Activated B cell treated with CpG ODN at 0.5 μM for 24 hours (primary cell): ENCODE results near the gene GTF3C2. TPM values are rescaled to one million over a fixed set of nuclear protein-coding genes. Genes with fewer than 3 reads are reported as not detected.

Source experiments
- ATAC-seq: fragments of 200-7000 bp; cut with Tn5 transposase; one replicate; pipeline ENCODE4 v1.10.0; 2021; ENCODE audit warnings: low read depth, mild to moderate bottlenecking, moderate library complexity
- CTCF ChIA-PET: fragments of 350-600 bp; sonication (Branson Sonifier 250); formaldehyde crosslinking; loops from one replicate; lab custom pipeline; 2021; ENCODE audit warnings: antibody characterized with exemption; lab: Charles Lee
- POLR2A ChIA-PET: fragments of 350-600 bp; sonication (Branson Sonifier 250); formaldehyde crosslinking; loops from one replicate; lab custom pipeline; 2021; ENCODE audit warnings: antibody characterized with exemption; lab: Charles Lee
- DNase-seq: peaks from one replicate; pipeline ENCODE4 v3.0.0; 2022
- H3K27ac Mint-ChIP-seq: one replicate; pipeline ENCODE4 v1.8.0; 2020; ENCODE audit warnings: mixed read lengths
- H3K27me3 Mint-ChIP-seq: one replicate; pipeline ENCODE4 v1.8.0; 2021; ENCODE audit warnings: mixed read lengths
- H3K36me3 Mint-ChIP-seq: one replicate; pipeline ENCODE4 v1.8.0; 2021; ENCODE audit warnings: low read depth, mixed read lengths
- H3K4me1 Mint-ChIP-seq: one replicate; pipeline ENCODE4 v1.8.0; 2021; ENCODE audit warnings: mixed read lengths
- H3K4me3 Mint-ChIP-seq: one replicate; pipeline ENCODE4 v1.8.0; 2020; ENCODE audit warnings: mild to moderate bottlenecking, mixed read lengths
- H3K9me3 Mint-ChIP-seq: one replicate; pipeline ENCODE4 v1.8.0; 2020; ENCODE audit warnings: mixed read lengths
- CTCF ChIP-seq: fragments of 200-600 bp; IDR thresholded peaks from one replicate; pipeline ENCODE4 v1.8.0; 2022; ENCODE audit warnings: antibody characterized with exemption, mild to moderate bottlenecking
- intact Hi-C: fragments of 100-400 bp; cut with micrococcal nuclease; formaldehyde crosslinking; loops from one replicate; pipeline ENCODE4 v1.15.1; 2024
- total RNA-seq: library from RNA; stranded (reverse); gene quantifications from 2 replicates; pipeline ENCODE4 v1.2.3, GENCODE V29; 2022

Gene GTF3C2
- total RNA-seq, 1 donor from 2014 or later, result 119 TPM

- TF ChIP-seq CTCF, result no peak
- ATAC-seq (no peak), DNase-seq (no peak)
- Mint-ChIP-seq H3K27ac (no peak overlapping the region), H3K9me3 (no peaks in the 10 kb centered on the region), H3K27me3 (peaks cover 18% of the 10 kb centered on the region), H3K4me3 (no peak overlapping the region), H3K36me3 (no peaks in the 10 kb centered on the region), H3K4me1 (peaks cover 6% of the 10 kb centered on the region)
- intact Hi-C loops, result no loop called here
- ChIA-PET CTCF (no interaction called here), POLR2A (no interaction called here)
These were observed 68.0 kb downstream of the GTF3C2 start for GRCh38 chr2:27288610-27289009.

- no peaks in the 10 kb centered on the region for H3K4me1 Mint-ChIP-seq
- no peak overlapping the region for H3K4me3 Mint-ChIP-seq
- DNase-seq (no peak), ATAC-seq (no peak)
- ChIA-PET CTCF (interaction anchor here (1.0 kb wide), 1 partner anchor 17 kb away, joined by 4 read pairs; no protein-coding TSS in a partner anchor), POLR2A (no interaction called here)
- H3K27me3 Mint-ChIP-seq, result peaks cover 23% of the 10 kb centered on the region
- intact Hi-C loops, result no loop called here
- no peak for TF ChIP-seq CTCF
- H3K9me3 Mint-ChIP-seq, result no peaks in the 10 kb centered on the region
- H3K36me3 Mint-ChIP-seq, result no peaks in the 10 kb centered on the region
- no peak overlapping the region for H3K27ac Mint-ChIP-seq
These were observed 71.1 kb downstream of the GTF3C2 start for GRCh38 chr2:27285481-27285880.

GRCh38 chr2:27284996-27285395, 71.6 kb downstream of the GTF3C2 start:
- CTCF ChIA-PET, result interaction anchor here (3.0 to 6.6 kb wide), 2 partner anchors 322 to 439 kb away, joined by 12 to 100 read pairs; no protein-coding TSS in a partner anchor

GRCh38 chr2:27282892-27283291, 73.7 kb downstream of the GTF3C2 start:
- ChIA-PET CTCF (interaction anchor here (1.2 to 6.6 kb wide), 4 partner anchors 20 to 437 kb away, joined by 3 to 100 read pairs (median 10); no protein-coding TSS in a partner anchor), POLR2A (no interaction called here)
- Mint-ChIP-seq H3K36me3 (no peaks in the 10 kb centered on the region), H3K27ac (no peak overlapping the region), H3K4me1 (peaks cover 5% of the 10 kb centered on the region), H3K4me3 (no peak overlapping the region), H3K9me3 (no peaks in the 10 kb centered on the region), H3K27me3 (peaks cover 19% of the 10 kb centered on the region)
- intact Hi-C loops, result loop anchor here (5.0 kb wide), 1 partner anchor 111 kb away; no protein-coding TSS in a partner anchor
- TF ChIP-seq CTCF, result no peak
- ATAC-seq (no peak), DNase-seq (no peak)

More at GRCh38 chr2:27284996-27285395, 71.6 kb downstream of the GTF3C2 start:
- intact Hi-C loops, result loop anchor here (5.0 kb wide), 1 partner anchor 113 kb away; no protein-coding TSS in a partner anchor
- Mint-ChIP-seq H3K36me3 (no peaks in the 10 kb centered on the region), H3K4me1 (peaks cover under 1% of the 10 kb centered on the region), H3K9me3 (no peaks in the 10 kb centered on the region), H3K27ac (no peak overlapping the region), H3K4me3 (no peak overlapping the region), H3K27me3 (peaks cover 24% of the 10 kb centered on the region)
- ATAC-seq (no peak), DNase-seq (no peak)
- POLR2A ChIA-PET, result no interaction called here
- no peak for TF ChIP-seq CTCF

- ChIA-PET CTCF (interaction anchor here (1.2 to 6.6 kb wide), 7 partner anchors 21 to 436 kb away, joined by 3 to 100 read pairs (median 12); no protein-coding TSS in a partner anchor), POLR2A (no interaction called here)
- H3K36me3 Mint-ChIP-seq, result no peaks in the 10 kb centered on the region
- no peak for ATAC-seq
- peaks cover 21% of the 10 kb centered on the region for H3K27me3 Mint-ChIP-seq
- no peak for TF ChIP-seq CTCF
- no peak for DNase-seq
- H3K4me3 Mint-ChIP-seq, result no peak within 1 kb of the TSS
- H3K4me1 Mint-ChIP-seq, result peaks cover 5% of the 10 kb centered on the region
- intact Hi-C loops, result loop anchor here (5.0 kb wide), 1 partner anchor 110 kb away; no protein-coding TSS in a partner anchor
- no peaks in the 10 kb centered on the region for H3K9me3 Mint-ChIP-seq
- no peak within 1 kb of the TSS for H3K27ac Mint-ChIP-seq
These were observed 74.6 kb downstream of the GTF3C2 start, which contains the start of gene TRIM54 for GRCh38 chr2:27281855-27282559. TSS of gene TRIM54 (plus strand) at chr2:27282429. CDS start at chr2:27282732, 303 bp downstream.
